Fibroblast of skin of back (primary cell): Measurements from ENCODE around the gene BZW2.

Source experiments
- DNase-seq: peaks from one replicate; pipeline ENCODE4 v3.0.0-alpha.2; 2013

Gene BZW2

GRCh38 chr7:16724344-16724743 is 78.4 kb downstream of the BZW2 start:
- no peak for DNase-seq

- DNase-seq = no peak
Measured at GRCh38 chr7:16726189-16726588, 80.2 kb downstream of the BZW2 start.

- DNase-seq = peak; percentile 43
Measured at GRCh38 chr7:16727736-16728135, 81.8 kb downstream of the BZW2 start.

- peak; percentile 15 for DNase-seq
Measured at GRCh38 chr7:16728811-16729210, 82.8 kb downstream of the BZW2 start.

- DNase-seq = no peak
Measured at GRCh38 chr7:16729541-16729940, 83.6 kb downstream of the BZW2 start.

GRCh38 chr7:16730937-16731336 is 85.0 kb downstream of the BZW2 start:
- no peak for DNase-seq

- no peak for DNase-seq
Measured at GRCh38 chr7:16732828-16733227, 86.8 kb downstream of the BZW2 start.

GRCh38 chr7:16734148-16734726 is 88.3 kb downstream of the BZW2 start:
- DNase-seq = no peak

- DNase-seq = no peak
Measured at GRCh38 chr7:16735020-16735419, 89.0 kb downstream of the BZW2 start.

GRCh38 chr7:16738011-16738688 is 92.2 kb downstream of the BZW2 start:
- DNase-seq = no peak

- peak; percentile 90 for DNase-seq
Measured at GRCh38 chr7:16739863-16740622, 94.1 kb downstream of the BZW2 start.

GRCh38 chr7:16740623-16740953 is 94.6 kb downstream of the BZW2 start:
- DNase-seq = no peak

GRCh38 chr7:16740996-16741395 is 95.0 kb downstream of the BZW2 start:
- no peak for DNase-seq

- DNase-seq = no peak
Measured at GRCh38 chr7:16741676-16742075, 95.7 kb downstream of the BZW2 start.

- no peak for DNase-seq
Measured at GRCh38 chr7:16742547-16742946, 96.6 kb downstream of the BZW2 start.

GRCh38 chr7:16743236-16743635 is 97.3 kb downstream of the BZW2 start:
- no peak for DNase-seq

- no peak for DNase-seq
Measured at GRCh38 chr7:16744518-16745250, 98.7 kb downstream of the BZW2 start.

GRCh38 chr7:16745645-16746044 is 99.7 kb downstream of the BZW2 start:
- DNase-seq = peak; percentile 8

- no peak for DNase-seq
Measured at GRCh38 chr7:16747102-16747501, 101.1 kb downstream of the BZW2 start.

GRCh38 chr7:16753102-16753931 is 107.3 kb downstream of the BZW2 start, which contains the start of gene TSPAN13:
Gene TSPAN13, plus strand, starts transcription at chr7:16753755. Its CDS starts 213 bp downstream, at chr7:16753968.
- DNase-seq = peak; percentile 69

GRCh38 chr7:16753932-16754855 is 108.2 kb downstream of the BZW2 start:
- DNase-seq = peak; percentile 21
